ENCODE measurements around the gene KAT7. TPM values are rescaled to one million over a fixed set of nuclear protein-coding genes. Genes with fewer than 3 reads are reported as not detected.
A peak's percentile ranks its signal among the peaks of the same experiment; 100 is the strongest.

The KAT7 gene
- total RNA-seq, 1 donor from 2014 or later: 52.8 TPM

- ATAC-seq (peak; percentile 95), DNase-seq (peak; percentile 82)
- intact Hi-C loops (cut with micrococcal nuclease): no loop called here
These were observed 92.0 kb downstream of the KAT7 start for GRCh38 chr17:49880291-49881053.

GRCh38 chr17:49881054-49881402 lies 92.5 kb downstream of the KAT7 start:
- DNase-seq: no peak
- no peak for ATAC-seq
- intact Hi-C loops (cut with micrococcal nuclease): no loop called here

DNA sequence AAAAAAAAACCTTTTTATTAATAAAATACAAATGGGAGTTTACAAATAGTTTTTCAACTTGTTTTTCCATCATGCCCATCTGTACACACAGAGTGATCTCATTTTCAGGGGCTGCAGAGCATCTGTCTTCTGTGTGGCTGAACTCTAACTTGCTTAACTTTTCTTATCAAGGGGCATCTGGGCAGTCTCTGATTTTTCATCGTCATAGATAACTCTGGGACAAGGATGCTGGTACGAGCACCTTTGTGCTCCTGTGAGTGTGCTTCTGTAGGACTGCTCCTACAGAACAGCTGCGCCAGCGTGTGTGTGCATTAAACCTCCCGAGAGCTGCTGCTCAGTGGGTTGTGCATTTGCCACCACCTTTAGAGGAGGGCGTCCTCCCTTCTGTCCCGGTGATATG lies 94.0 kb downstream of the KAT7 start:
- intact Hi-C loops (cut with micrococcal nuclease): no loop called here
- ATAC-seq (no peak), DNase-seq (no peak)

Other genes with a start within 250 kb of the KAT7 start
- 3.4 TPM for gene NXPH3, start 212.8 kb upstream of the KAT7 start, total RNA-seq
- 77.8 TPM for gene SPOP, start 110.6 kb upstream of the KAT7 start, total RNA-seq
- 61.5 TPM for gene SLC35B1, start 80.7 kb upstream of the KAT7 start, total RNA-seq
- 11.2 TPM for gene FAM117A, start 24.6 kb upstream of the KAT7 start, total RNA-seq
- gene TAC4, start 59.4 kb downstream of the KAT7 start, total RNA-seq: not detected
- not detected for gene DLX4, start 180.5 kb downstream of the KAT7 start, total RNA-seq
- gene DLX3, start 206.5 kb downstream of the KAT7 start, total RNA-seq: not detected

All from left ventricle myocardium superior (tissue), 1 donor.